HG03108 (cell line): ENCODE measurements around the gene ALPG.
"Not testable (repeated sequence)": the region's sequence is repeated elsewhere in the genome, so short reads cannot be mapped to it uniquely, and the experiment has no call there.

Experiments
- ATAC-seq: cut with Tn5 transposase; IDR thresholded peaks from one replicate; pipeline ENCODE4 v1.9.1; 2021; ENCODE audit warnings: moderate library complexity; ENCODE audit not compliant: unreplicated experiment

Gene ALPG

GRCh38 chr2:232406556-232407310 is at the start of gene ALPG:
Gene ALPG, plus strand, starts transcription at chr2:232406844. Its CDS starts 51 bp downstream, at chr2:232406895.
- no peak for ATAC-seq

GRCh38 chr2:232361646-232362045 is 45.0 kb upstream of the ALPG start:
- ATAC-seq, result no peak

GRCh38 chr2:232362174-232362900 is 44.3 kb upstream of the ALPG start:
- ATAC-seq, result no peak

GRCh38 chr2:232363064-232363783 is 43.4 kb upstream of the ALPG start:
- not testable (repeated sequence) for ATAC-seq

- ATAC-seq, result no peak
These were observed 42.6 kb upstream of the ALPG start for GRCh38 chr2:232363784-232364615.

GRCh38 chr2:232364806-232365594 is 41.6 kb upstream of the ALPG start:
- not testable (repeated sequence) for ATAC-seq

GRCh38 chr2:232365621-232366321 is 40.9 kb upstream of the ALPG start:
- no peak for ATAC-seq

GRCh38 chr2:232366461-232366860 is 40.2 kb upstream of the ALPG start:
- ATAC-seq, result not testable (repeated sequence)

GRCh38 chr2:232367016-232367415 is 39.6 kb upstream of the ALPG start:
- no peak for ATAC-seq

- ATAC-seq, result no peak
These were observed 38.9 kb upstream of the ALPG start for GRCh38 chr2:232367591-232368233.

GRCh38 chr2:232368311-232368731 is 38.3 kb upstream of the ALPG start:
- no peak for ATAC-seq

GRCh38 chr2:232369126-232369951 is 37.3 kb upstream of the ALPG start:
- no peak for ATAC-seq

GRCh38 chr2:232370007-232370406 is 36.6 kb upstream of the ALPG start:
- not testable (repeated sequence) for ATAC-seq

- ATAC-seq, result no peak
These were observed 34.1 kb upstream of the ALPG start for GRCh38 chr2:232372231-232373208.

GRCh38 chr2:232374356-232374755 is 32.3 kb upstream of the ALPG start:
- no peak for ATAC-seq

GRCh38 chr2:232375164-232375563 is 31.5 kb upstream of the ALPG start:
- no peak for ATAC-seq

GRCh38 chr2:232376260-232376659 is 30.4 kb upstream of the ALPG start:
- no peak for ATAC-seq
